HepG2 (cell line): ENCODE measurements around the gene CMTM5. TPM values are rescaled to one million over a fixed set of nuclear protein-coding genes. Genes with fewer than 3 reads are reported as not detected.

ENCODE experiments used
- ARHGAP35 ChIP-seq: sonication (generic); formaldehyde crosslinking; IDR thresholded peaks from 2 replicates; pipeline ENCODE4 v1.9.0; 2022; ENCODE audit warnings: mild to moderate bottlenecking, inconsistent platforms, moderate library complexity, missing genetic modification reagents, borderline replicate concordance
- ARNT ChIP-seq: fragments of 450-650 bp; IDR thresholded peaks from 2 replicates; pipeline ENCODE4 v1.6.1; 2017
- ATF7 ChIP-seq, 2 experiments: fragments of 450-650 bp in 1 of 2; sonication (generic) in 1 of 2; formaldehyde crosslinking in 1 of 2; IDR thresholded peaks; 2 replicates each; pipeline versions ENCODE4 v1.4.0 to v1.6.1; 2016 to 2020; ENCODE audit warnings: antibody characterized with exemption in 1 of 2, mild to moderate bottlenecking in 1 of 2, missing genetic modification reagents in 1 of 2
- JUN ChIP-seq: sonication (generic); formaldehyde crosslinking; IDR thresholded peaks from 2 replicates; pipeline ENCODE4 v1.4.0; 2020; ENCODE audit warnings: mild to moderate bottlenecking, missing genetic modification reagents
- MIER3 ChIP-seq: IDR thresholded peaks from 2 replicates; pipeline ENCODE4 v1.6.1; 2016; ENCODE audit warnings: missing compliant biosample characterization, borderline replicate concordance
- NCOR1 ChIP-seq: fragments of 200-600 bp; sonication (generic); IDR thresholded peaks from 2 replicates; pipeline ENCODE4 v1.7.0; 2017; ENCODE audit warnings: antibody characterized with exemption, low read length, borderline replicate concordance
- NFE2L1 ChIP-seq: sonication (generic); formaldehyde crosslinking; IDR thresholded peaks from 2 replicates; pipeline ENCODE4 v1.4.0; 2020; ENCODE audit warnings: missing genetic modification reagents, mild to moderate bottlenecking, borderline replicate concordance
- NR2F6 ChIP-seq, 2 experiments: IDR thresholded peaks; 2 replicates each; pipeline ENCODE4 v1.6.1; 2016; ENCODE audit warnings: antibody characterized with exemption in 1 of 2, mild to moderate bottlenecking in 1 of 2
- RFX3 ChIP-seq: IDR thresholded peaks from 2 replicates; pipeline ENCODE4 v1.6.1; 2016; ENCODE audit warnings: missing biosample characterization, missing genetic modification reagents
- TEAD3 ChIP-seq: optimal IDR thresholded peaks from 2 replicates; pipeline ENCODE3; 2016; ENCODE audit warnings: borderline replicate concordance
- TGIF2 ChIP-seq: IDR thresholded peaks from 2 replicates; pipeline ENCODE4 v1.6.1; 2016; ENCODE audit warnings: control low read depth, missing compliant biosample characterization
- YY1 ChIP-seq: IDR thresholded peaks from 2 replicates; pipeline ENCODE4 v1.6.1; 2011; ENCODE audit warnings: low read length, low read depth, moderate library complexity, mild to moderate bottlenecking; ENCODE audit not compliant: insufficient read depth, insufficient replicate concordance
- ZNF3 ChIP-seq: IDR thresholded peaks from 2 replicates; pipeline ENCODE4 v1.7.0; 2017; ENCODE audit warnings: inconsistent platforms
- ZNF556 ChIP-seq: sonication (generic); formaldehyde crosslinking; IDR thresholded peaks from 2 replicates; pipeline ENCODE4 v1.4.0; 2020; ENCODE audit warnings: mild to moderate bottlenecking, missing genetic modification reagents, borderline replicate concordance
- ZNF670 ChIP-seq: sonication (generic); formaldehyde crosslinking; IDR thresholded peaks from 2 replicates; pipeline ENCODE4 v1.8.0; 2022; ENCODE audit warnings: mild to moderate bottlenecking, missing genetic modification reagents, borderline replicate concordance
- ZNF674 ChIP-seq: sonication (generic); formaldehyde crosslinking; IDR thresholded peaks from 2 replicates; pipeline ENCODE4 v1.5.0; 2020; ENCODE audit warnings: low read depth, mild to moderate bottlenecking, missing genetic modification reagents
- polyA plus RNA-seq, 8 experiments: library from polyadenylated mRNA; depleted of rRNA in 3 of 8; stranded (reverse) in 7 of 8; unstranded in 1 of 8; fragments of >200 nt; fragmentation: Illumina TruSeq in 4 of 8; extraction: Trizol in 4 of 8; gene quantifications; 2 replicates each; pipeline versions ENCODE4 v1.2.1 to v1.2.3, GENCODE V29; 2011 to 2016; ENCODE audit warnings: low read depth in 4 of 8, missing spikeins in 1 of 8, mixed read lengths in 1 of 8; ENCODE audit not compliant: insufficient read depth in 1 of 8
- total RNA-seq, 5 experiments: library from RNA; depleted of rRNA; stranded (reverse); fragments of >200 nt; fragmentation: Illumina TruSeq; extraction: Trizol; gene quantifications; 2 replicates each; pipeline ENCODE4 v1.2.3, GENCODE V29; 2016; ENCODE audit warnings: low read depth in 1 of 5
- TF ChIP-seq, protein P1 (sequence below): sonication (generic); formaldehyde crosslinking; IDR thresholded peaks from 2 replicates; pipeline ENCODE4 v1.4.0; 2020; ENCODE audit warnings: low read depth, missing genetic modification reagents
- TF ChIP-seq, protein P2 (sequence below): IDR thresholded peaks from 2 replicates; pipeline ENCODE4 v1.6.1; 2016; ENCODE audit warnings: mild to moderate bottlenecking, missing biosample characterization, missing genetic modification reagents
- TF ChIP-seq, protein P3 (sequence below): sonication (generic); formaldehyde crosslinking; IDR thresholded peaks from 2 replicates; pipeline ENCODE4 v1.9.0; 2022; ENCODE audit warnings: low read depth, missing genetic modification reagents
- TF ChIP-seq, protein P4 (sequence below): sonication (generic); IDR thresholded peaks from 2 replicates; pipeline ENCODE4 v1.6.1; 2016; ENCODE audit warnings: low read depth, borderline replicate concordance
- TF ChIP-seq, protein P5 (sequence below): sonication (generic); formaldehyde crosslinking; IDR thresholded peaks from 2 replicates; pipeline ENCODE4 v1.9.0; 2021; ENCODE audit warnings: missing genetic modification reagents, mild to moderate bottlenecking, borderline replicate concordance

Gene CMTM5
- total and polyA plus RNA-seq, 2 of the 13 experiments (the other 11 are each of a cell fraction or from before 2014, with no cell fraction given): not detected

DNA sequence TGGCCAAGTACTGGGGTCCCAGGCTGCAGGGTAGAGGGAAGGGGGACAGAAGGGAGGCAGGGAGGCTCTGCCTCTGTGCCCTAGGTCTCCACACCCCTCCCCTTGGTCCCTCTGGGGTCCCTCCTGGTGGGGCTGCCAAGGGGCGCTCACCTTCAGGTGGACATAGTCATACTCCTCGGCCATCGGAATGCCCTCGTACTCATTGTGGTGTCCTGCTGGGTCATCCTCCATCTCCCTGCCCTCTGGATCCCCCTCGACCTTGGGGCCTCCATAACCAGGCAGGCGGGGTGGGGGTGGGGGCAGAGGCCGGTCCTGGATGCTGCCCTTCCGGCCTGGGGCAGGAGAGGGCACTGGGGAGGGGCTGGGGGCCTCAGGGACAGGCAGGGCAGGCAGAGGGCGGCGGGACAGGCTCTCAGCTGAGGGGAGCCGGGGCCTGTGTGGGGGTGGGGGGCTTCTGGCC is 17.6 kb upstream of the CMTM5 start (continued):
- TF ChIP-seq, protein P1, sequence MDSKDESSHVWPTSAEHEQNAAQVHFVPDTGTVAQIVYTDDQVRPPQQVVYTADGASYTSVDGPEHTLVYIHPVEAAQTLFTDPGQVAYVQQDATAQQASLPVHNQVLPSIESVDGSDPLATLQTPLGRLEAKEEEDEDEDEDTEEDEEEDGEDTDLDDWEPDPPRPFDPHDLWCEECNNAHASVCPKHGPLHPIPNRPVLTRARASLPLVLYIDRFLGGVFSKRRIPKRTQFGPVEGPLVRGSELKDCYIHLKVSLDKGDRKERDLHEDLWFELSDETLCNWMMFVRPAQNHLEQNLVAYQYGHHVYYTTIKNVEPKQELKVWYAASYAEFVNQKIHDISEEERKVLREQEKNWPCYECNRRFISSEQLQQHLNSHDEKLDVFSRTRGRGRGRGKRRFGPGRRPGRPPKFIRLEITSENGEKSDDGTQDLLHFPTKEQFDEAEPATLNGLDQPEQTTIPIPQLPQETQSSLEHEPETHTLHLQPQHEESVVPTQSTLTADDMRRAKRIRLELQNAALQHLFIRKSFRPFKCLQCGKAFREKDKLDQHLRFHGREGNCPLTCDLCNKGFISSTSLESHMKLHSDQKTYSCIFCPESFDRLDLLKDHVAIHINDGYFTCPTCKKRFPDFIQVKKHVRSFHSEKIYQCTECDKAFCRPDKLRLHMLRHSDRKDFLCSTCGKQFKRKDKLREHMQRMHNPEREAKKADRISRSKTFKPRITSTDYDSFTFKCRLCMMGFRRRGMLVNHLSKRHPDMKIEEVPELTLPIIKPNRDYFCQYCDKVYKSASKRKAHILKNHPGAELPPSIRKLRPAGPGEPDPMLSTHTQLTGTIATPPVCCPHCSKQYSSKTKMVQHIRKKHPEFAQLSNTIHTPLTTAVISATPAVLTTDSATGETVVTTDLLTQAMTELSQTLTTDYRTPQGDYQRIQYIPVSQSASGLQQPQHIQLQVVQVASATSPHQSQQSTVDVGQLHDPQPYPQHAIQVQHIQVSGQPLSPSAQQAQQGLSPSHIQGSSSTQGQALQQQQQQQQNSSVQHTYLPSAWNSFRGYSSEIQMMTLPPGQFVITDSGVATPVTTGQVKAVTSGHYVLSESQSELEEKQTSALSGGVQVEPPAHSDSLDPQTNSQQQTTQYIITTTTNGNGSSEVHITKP (CRISPR knock-in tag): no peak
- TF ChIP-seq RFX3 (no peak), ARNT (no peak), ZNF3 (CRISPR knock-in tag) (no peak), JUN (CRISPR knock-in tag) (no peak), YY1 (no peak), ZNF670 (CRISPR knock-in tag) (no peak), NFE2L1 (CRISPR knock-in tag) (no peak), NCOR1 (no peak), ZNF556 (CRISPR knock-in tag) (no peak), ARHGAP35 (CRISPR knock-in tag) (no peak), NR2F6 (IDR thresholded peaks at IDR 0.05) (0 out of 2 replicates have a peak, but pooled peaks have one; percentile 16), NR2F6 (CRISPR knock-in tag; IDR thresholded peaks at IDR 0.05) (no peak), ATF7 (IDR thresholded peaks at IDR 0.05) (no peak), ATF7 (CRISPR knock-in tag; IDR thresholded peaks at IDR 0.05) (0 out of 2 replicates have a peak, but pooled peaks have one; percentile 15), TGIF2 (CRISPR knock-in tag) (no peak), ZNF674 (CRISPR knock-in tag) (no peak), TEAD3 (CRISPR knock-in tag) (peak; percentile 8), MIER3 (CRISPR knock-in tag) (no peak)
- TF ChIP-seq, protein P2, sequence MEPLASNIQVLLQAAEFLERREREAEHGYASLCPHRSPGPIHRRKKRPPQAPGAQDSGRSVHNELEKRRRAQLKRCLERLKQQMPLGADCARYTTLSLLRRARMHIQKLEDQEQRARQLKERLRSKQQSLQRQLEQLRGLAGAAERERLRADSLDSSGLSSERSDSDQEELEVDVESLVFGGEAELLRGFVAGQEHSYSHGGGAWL: no peak
- TF ChIP-seq, protein P3, sequence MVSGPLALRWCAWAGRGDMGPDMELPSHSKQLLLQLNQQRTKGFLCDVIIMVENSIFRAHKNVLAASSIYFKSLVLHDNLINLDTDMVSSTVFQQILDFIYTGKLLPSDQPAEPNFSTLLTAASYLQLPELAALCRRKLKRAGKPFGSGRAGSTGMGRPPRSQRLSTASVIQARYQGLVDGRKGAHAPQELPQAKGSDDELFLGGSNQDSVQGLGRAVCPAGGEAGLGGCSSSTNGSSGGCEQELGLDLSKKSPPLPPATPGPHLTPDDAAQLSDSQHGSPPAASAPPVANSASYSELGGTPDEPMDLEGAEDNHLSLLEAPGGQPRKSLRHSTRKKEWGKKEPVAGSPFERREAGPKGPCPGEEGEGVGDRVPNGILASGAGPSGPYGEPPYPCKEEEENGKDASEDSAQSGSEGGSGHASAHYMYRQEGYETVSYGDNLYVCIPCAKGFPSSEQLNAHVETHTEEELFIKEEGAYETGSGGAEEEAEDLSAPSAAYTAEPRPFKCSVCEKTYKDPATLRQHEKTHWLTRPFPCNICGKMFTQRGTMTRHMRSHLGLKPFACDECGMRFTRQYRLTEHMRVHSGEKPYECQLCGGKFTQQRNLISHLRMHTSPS (CRISPR knock-in tag): peak; percentile 41; the same call in 1 of the 2 replicates
- TF ChIP-seq, protein P4, sequence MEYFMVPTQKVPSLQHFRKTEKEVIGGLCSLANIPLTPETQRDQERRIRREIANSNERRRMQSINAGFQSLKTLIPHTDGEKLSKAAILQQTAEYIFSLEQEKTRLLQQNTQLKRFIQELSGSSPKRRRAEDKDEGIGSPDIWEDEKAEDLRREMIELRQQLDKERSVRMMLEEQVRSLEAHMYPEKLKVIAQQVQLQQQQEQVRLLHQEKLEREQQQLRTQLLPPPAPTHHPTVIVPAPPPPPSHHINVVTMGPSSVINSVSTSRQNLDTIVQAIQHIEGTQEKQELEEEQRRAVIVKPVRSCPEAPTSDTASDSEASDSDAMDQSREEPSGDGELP: no peak
- TF ChIP-seq, protein P5, sequence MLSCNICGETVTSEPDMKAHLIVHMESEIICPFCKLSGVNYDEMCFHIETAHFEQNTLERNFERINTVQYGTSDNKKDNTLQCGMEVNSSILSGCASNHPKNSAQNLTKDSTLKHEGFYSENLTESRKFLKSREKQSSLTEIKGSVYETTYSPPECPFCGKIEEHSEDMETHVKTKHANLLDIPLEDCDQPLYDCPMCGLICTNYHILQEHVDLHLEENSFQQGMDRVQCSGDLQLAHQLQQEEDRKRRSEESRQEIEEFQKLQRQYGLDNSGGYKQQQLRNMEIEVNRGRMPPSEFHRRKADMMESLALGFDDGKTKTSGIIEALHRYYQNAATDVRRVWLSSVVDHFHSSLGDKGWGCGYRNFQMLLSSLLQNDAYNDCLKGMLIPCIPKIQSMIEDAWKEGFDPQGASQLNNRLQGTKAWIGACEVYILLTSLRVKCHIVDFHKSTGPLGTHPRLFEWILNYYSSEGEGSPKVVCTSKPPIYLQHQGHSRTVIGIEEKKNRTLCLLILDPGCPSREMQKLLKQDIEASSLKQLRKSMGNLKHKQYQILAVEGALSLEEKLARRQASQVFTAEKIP (CRISPR knock-in tag): no peak
